CD4-positive, alpha-beta T cell treated with Interferon alpha-2 for 1 hour (primary cell): ENCODE measurements around the gene ATF4.

Experiments
- DNase-seq, 2 donors: peaks; one replicate each; pipeline ENCODE4 v3.0.0-alpha.2; 2020 to 2022

ATF4 gene, protein sequence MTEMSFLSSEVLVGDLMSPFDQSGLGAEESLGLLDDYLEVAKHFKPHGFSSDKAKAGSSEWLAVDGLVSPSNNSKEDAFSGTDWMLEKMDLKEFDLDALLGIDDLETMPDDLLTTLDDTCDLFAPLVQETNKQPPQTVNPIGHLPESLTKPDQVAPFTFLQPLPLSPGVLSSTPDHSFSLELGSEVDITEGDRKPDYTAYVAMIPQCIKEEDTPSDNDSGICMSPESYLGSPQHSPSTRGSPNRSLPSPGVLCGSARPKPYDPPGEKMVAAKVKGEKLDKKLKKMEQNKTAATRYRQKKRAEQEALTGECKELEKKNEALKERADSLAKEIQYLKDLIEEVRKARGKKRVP

GRCh38 chr22:39520226-39521105 lies at the start of gene ATF4:
TSS of gene ATF4 (plus strand) at chr22:39520562. CDS start at chr22:39521446, 884 bp downstream.
- peak in 1 of 2 donors; percentile 98 for DNase-seq

DNA sequence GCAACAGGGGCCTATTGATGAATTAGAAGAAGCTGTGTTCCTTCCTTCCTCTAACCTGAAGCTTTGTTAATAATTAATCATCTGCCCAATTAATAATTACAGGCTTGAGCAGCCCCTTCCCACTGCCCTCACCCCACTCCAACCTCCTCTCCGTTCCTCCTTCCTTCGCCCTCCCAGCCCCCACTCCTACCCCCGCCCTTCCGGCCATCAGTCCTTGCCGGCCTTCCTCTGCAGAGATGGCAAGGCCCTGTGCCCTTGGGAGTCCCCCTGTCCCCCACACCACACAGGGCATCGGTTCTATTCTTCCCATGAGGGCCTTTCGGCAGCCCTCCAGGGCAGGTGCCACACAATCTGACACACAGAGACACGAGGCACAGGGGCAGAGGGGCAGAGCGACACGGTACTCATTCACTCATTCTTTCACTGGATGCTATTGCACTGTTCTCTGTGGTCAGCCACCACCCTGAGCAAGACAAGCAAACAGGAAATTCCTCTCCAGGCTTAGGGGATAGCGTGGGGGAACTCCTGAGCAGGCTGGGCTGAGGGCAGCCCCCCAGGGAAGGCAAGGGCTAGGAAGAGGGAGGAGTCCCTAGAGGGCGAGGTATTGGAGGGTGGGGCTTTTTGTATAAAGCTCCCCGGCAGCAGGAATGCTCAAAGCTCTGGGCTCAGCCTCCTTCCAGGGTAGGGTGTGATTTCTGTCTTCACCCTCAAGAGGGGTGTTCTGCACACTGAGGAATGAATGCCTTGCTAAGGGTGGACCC lies 48.8 kb upstream of the ATF4 start:
- no peak for DNase-seq

- DNase-seq, result no peak
Measured at GRCh38 chr22:39472570-39473556, 47.5 kb upstream of the ATF4 start.

DNA sequence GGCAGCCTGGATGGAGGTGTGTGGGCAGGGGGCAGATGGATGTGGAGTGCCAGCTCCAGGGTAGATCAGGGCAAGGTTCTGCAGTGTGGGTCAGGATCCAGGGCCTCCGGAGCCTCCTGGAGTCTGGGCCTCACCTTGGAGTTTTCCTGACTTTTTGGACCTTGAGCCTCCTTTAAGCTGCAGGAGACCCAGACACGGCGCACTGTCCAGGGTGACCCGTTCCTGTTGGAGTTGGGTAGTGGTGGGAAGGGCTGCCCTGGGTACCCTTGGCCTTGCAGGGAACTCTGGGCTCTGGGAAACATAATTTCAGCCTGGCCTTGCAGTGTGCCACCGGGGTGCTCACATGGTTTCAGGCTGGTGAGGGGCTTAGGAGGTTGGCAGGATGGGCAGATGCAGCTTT lies 46.5 kb upstream of the ATF4 start:
- no peak for DNase-seq

- no peak for DNase-seq
Measured at GRCh38 chr22:39474351-39475111, 45.8 kb upstream of the ATF4 start.

- DNase-seq, result no peak
Measured at GRCh38 chr22:39475337-39475736, 45.0 kb upstream of the ATF4 start.

- no peak for DNase-seq
Measured at GRCh38 chr22:39475902-39476301, 44.5 kb upstream of the ATF4 start.

GRCh38 chr22:39476664-39477063 lies 43.7 kb upstream of the ATF4 start:
- DNase-seq, result no peak

DNA sequence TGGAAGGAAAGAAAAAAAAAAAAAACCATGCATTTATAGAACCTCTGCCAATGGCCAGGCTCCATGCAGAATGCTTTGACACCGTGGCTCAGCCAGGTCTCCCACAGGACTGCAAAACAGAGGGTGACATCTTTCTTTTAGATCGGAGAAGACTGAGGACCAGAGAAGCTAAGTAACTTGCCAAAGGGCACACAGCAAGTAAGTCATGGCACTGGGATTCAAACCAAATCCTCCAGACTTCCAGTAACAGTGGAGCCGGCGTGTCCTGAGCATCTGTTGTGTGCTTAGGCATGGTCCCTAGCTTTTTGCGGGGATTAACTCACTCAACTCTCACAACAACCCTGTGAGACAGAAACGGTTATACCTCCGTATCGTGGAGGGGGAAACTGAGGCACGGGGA lies 42.8 kb upstream of the ATF4 start:
- DNase-seq, result no peak

DNA sequence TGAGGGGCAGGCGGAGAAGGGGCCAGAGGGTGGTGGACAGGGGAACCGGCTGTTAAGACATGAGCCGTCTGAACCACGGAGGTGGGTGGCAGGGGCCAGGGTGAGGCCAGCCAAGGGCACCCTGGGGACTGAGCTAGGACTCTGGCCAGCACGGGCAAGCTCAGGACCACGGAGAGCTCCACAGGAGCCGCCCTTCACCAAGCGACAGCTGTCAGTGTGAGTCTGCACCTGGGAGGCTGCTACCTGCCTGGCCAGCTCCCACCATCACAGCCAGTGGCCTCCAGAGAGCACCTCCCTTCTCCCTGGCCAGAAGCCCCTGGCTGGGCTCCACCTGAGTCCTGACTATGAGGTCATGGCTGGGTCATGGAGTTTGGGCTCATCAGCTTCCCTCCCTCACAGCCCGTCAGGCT lies 41.9 kb upstream of the ATF4 start:
- DNase-seq, result no peak

- no peak for DNase-seq
Measured at GRCh38 chr22:39479254-39479653, 41.1 kb upstream of the ATF4 start.

DNA sequence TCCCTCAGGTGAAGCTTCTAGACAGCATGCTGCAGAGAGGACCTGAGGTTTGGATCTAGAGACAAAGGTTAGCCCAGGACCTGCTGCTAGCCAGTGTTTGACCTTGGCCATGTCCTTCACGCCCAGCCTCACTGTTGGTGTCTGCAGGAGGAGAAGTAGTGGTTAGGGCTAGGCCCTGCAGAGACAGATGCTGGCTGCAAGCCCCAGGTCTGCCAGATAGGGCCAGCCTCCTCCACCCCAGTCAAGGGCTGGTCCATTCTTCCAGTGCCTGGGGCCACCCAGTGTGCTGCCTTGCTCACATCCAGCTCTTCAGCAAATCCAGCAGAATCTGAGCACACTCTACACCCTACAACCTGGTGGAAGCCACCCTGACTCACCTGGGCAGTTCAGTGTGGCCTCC lies 39.8 kb upstream of the ATF4 start:
- DNase-seq, result no peak

- DNase-seq, result no peak
Measured at GRCh38 chr22:39481054-39481453, 39.3 kb upstream of the ATF4 start.

DNA sequence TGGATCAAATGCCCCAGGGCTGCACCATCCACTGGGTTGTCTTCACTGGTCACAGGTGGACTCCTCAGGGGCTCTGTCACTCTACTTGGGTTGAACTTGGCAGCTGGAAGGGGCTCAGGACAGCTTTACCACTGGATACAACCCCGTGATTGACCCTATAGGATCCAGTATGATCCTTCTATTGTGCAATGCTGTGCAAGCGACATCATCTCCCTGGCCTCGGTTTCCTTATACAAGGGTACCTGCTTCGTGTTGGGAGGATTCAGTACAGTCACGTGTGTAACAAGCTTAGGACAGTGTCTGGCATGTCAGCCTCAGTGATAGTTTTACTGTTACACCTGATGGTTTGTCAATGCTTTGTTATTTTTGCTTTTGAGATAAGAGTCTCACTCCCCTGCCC lies 38.8 kb upstream of the ATF4 start:
- no peak for DNase-seq

GRCh38 chr22:39482768-39483167 lies 37.6 kb upstream of the ATF4 start:
- DNase-seq, result no peak

DNA sequence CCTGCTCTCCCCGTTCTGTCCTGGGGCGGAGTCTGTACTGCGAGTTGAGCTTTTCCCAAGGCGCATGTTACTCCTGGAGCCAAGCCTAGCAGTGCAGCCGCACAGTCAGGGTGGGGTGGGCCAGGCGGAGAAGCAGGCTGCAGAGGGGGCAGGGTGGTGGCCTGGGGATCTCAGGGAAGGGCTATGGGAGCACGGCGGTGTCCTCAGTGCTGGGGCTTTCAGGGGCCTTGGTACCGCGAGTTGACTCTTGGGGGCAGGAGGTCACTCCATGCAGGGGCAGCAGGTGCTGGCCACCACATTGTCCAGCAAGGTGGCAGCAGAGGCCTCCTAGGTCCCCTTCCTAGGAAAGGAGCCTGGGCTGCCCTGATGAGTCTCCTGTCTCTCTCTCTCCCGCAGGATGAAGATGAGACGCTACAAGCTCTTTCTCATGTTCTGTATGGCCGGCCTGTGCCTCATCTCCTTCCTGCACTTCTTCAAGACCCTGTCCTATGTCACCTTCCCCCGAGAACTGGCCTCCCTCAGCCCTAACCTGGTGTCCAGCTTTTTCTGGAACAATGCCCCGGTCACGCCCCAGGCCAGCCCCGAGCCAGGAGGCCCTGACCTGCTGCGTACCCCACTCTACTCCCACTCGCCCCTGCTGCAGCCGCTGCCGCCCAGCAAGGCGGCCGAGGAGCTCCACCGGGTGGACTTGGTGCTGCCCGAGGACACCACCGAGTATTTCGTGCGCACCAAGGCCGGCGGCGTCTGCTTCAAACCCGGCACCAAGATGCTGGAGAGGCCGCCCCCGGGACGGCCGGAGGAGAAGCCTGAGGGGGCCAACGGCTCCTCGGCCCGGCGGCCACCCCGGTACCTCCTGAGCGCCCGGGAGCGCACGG lies 33.2 kb upstream of the ATF4 start:
- no peak for DNase-seq

- no peak for DNase-seq
Measured at GRCh38 chr22:39487826-39488520, 32.4 kb upstream of the ATF4 start.

GRCh38 chr22:39488563-39489083 lies 31.7 kb upstream of the ATF4 start:
- no peak for DNase-seq
